ENCODE results near the gene C3.
"Not testable (repeated sequence)": the region's sequence is repeated elsewhere in the genome, so short reads cannot be mapped to it uniquely, and the experiment has no call there.

Gene C3

DNA sequence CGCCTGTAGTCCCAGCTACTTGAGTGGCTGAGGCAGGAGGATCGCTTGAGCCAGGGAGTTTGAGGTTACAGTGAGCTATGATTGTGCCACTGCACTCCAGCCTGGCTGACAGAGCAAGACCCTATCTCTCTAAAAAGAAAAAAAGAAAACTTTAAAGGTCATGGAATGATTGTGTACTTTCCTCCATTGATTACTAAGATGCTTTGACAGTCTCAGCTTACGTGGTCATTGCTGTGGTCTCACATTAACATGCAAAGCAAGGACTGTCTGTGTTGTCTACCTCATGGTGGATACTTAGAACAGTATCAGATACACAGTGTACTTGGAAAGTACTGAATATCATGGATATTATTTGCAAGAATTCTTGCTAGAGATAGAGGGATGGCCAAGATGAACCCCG, 36.5 kb downstream of the C3 start:
- Histone ChIP-seq H3K9ac (ENCODE audit: low read length in 5 of 5) (no peak overlapping the region), H3K4me3 (ENCODE audit: low read depth in 1 of 5, low read length in 5 of 5) (no peak overlapping the region), H3K27ac (ENCODE audit: low read depth, low read length) (no peak overlapping the region), H3K9me3 (ENCODE audit: control insufficient read depth in 5 of 5, low read length in 5 of 5) (peaks cover 0 to 6% (median 3%) of the 10 kb centered on the region in 5 donors), H3K4me1 (ENCODE audit: control insufficient read depth in 5 of 5, insufficient read depth in 5 of 5, low read length in 5 of 5) (no peaks in the 10 kb centered on the region), H3K27me3 (ENCODE audit: control insufficient read depth in 5 of 5, insufficient read depth in 4 of 5, low read length in 5 of 5) (no peaks in the 10 kb centered on the region), H3K36me3 (ENCODE audit: control insufficient read depth in 5 of 5, insufficient read depth in 5 of 5, low read length in 5 of 5) (peaks cover 22 to 71% (median 43%) of the 10 kb centered on the region in 5 donors)

DNA sequence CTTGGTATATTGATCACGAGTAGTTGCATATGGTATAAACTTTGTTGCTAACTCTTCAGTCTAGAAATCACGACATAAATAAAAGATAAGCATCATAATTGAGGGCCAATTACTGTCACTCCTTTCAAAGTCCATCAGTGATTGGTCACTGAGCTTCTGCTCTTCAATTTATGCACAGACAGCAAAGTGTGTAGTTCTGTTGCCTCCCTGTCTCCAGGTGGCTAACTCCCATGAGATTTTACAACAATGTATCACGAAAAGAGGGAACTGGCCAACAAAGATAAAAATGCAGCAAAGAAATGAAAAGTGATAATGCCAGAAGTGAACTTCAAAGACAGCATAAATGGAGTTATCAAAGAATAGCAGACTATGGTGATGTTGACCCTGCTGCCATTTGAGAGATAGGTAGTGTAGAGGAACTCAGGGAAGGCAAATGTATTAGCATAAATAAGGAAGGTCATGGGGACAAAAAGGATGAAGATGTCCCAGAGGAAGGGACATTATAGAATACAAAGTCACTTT, 37.8 kb downstream of the C3 start:
- Histone ChIP-seq H3K36me3 (ENCODE audit: control insufficient read depth in 5 of 5, insufficient read depth in 5 of 5, low read length in 5 of 5) (peaks cover 22 to 77% (median 53%) of the 10 kb centered on the region in 5 donors), H3K27me3 (ENCODE audit: control insufficient read depth in 5 of 5, insufficient read depth in 4 of 5, low read length in 5 of 5) (no peaks in the 10 kb centered on the region), H3K4me1 (ENCODE audit: control insufficient read depth in 5 of 5, insufficient read depth in 5 of 5, low read length in 5 of 5) (no peaks in the 10 kb centered on the region), H3K9me3 (ENCODE audit: control insufficient read depth in 5 of 5, low read length in 5 of 5) (peaks cover 0 to 6% (median 3%) of the 10 kb centered on the region in 5 donors), H3K27ac (ENCODE audit: low read depth, low read length) (no peak overlapping the region), H3K4me3 (ENCODE audit: low read depth in 1 of 5, low read length in 5 of 5) (no peak overlapping the region), H3K9ac (ENCODE audit: low read length in 5 of 5) (no peak overlapping the region)

DNA sequence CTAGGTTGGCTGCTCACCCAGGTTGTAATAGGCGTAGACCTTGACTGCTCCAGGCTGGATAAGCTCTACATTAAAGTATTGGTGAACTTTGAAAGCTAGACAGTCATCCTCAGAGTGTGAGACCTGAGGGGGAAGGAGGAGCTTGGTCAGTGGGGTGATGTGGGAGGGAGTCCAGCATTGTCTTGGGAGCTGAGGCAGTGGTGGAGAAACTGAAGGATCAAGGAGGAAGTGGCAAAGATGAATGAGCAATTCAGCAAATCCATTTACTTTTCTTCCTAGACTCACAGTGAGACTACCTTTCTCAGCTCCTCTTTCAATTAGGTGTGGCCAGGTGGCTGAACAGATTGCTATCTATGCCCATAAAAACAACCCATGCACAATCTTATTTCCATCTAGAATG, 40.3 kb downstream of the C3 start:
- H3K9ac ChIP-seq (ENCODE audit: low read length in 5 of 5), result no peak overlapping the region
- peaks cover 0 to 6% (median 3%) of the 10 kb centered on the region in 5 donors for H3K9me3 ChIP-seq (ENCODE audit: control insufficient read depth in 5 of 5, low read length in 5 of 5)
- no peak overlapping the region for H3K27ac ChIP-seq (ENCODE audit: low read depth, low read length)
- no peaks in the 10 kb centered on the region for H3K27me3 ChIP-seq (ENCODE audit: control insufficient read depth in 5 of 5, insufficient read depth in 4 of 5, low read length in 5 of 5)
- no peak overlapping the region for H3K4me3 ChIP-seq (ENCODE audit: low read depth in 1 of 5, low read length in 5 of 5)
- H3K4me1 ChIP-seq (ENCODE audit: control insufficient read depth in 5 of 5, insufficient read depth in 5 of 5, low read length in 5 of 5), result peaks cover 0 to 2% (median under 1%) of the 10 kb centered on the region in 5 donors
- peaks cover 16 to 66% (median 54%) of the 10 kb centered on the region in 5 donors for H3K36me3 ChIP-seq (ENCODE audit: control insufficient read depth in 5 of 5, insufficient read depth in 5 of 5, low read length in 5 of 5)

DNA sequence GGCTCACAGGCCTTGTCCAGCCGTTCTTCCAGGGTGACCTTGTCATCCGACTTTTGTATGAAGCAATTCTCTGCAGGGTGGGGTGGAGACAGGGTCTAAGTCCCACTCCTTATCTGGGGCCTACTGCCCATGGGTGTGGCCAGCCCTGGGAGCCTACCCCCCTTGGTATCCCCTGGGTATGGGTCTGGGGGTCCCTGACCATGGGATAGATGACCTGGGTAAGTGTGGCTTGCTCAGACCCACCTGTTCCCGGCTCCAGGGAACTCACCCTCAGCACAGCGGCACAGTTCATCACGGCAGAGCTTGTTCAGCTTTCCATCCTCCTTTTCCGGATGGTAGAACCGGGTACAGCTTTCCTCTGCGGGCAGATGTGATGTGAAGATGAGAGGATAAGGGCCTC, 41.3 kb downstream of the C3 start:
- no peak overlapping the region for H3K27ac ChIP-seq (ENCODE audit: low read depth, low read length)
- H3K4me3 ChIP-seq (ENCODE audit: low read depth in 1 of 5, low read length in 5 of 5), result no peak overlapping the region
- H3K9ac ChIP-seq (ENCODE audit: low read length in 5 of 5), result no peak overlapping the region
- H3K27me3 ChIP-seq (ENCODE audit: control insufficient read depth in 5 of 5, insufficient read depth in 4 of 5, low read length in 5 of 5), result no peaks in the 10 kb centered on the region
- H3K9me3 ChIP-seq (ENCODE audit: control insufficient read depth in 5 of 5, low read length in 5 of 5), result peaks cover 0 to 6% (median 3%) of the 10 kb centered on the region in 5 donors
- H3K36me3 ChIP-seq (ENCODE audit: control insufficient read depth in 5 of 5, insufficient read depth in 5 of 5, low read length in 5 of 5), result peaks cover 14 to 63% (median 44%) of the 10 kb centered on the region in 5 donors
- peaks cover 0 to 9% (median 8%) of the 10 kb centered on the region in 5 donors for H3K4me1 ChIP-seq (ENCODE audit: control insufficient read depth in 5 of 5, insufficient read depth in 5 of 5, low read length in 5 of 5)

DNA sequence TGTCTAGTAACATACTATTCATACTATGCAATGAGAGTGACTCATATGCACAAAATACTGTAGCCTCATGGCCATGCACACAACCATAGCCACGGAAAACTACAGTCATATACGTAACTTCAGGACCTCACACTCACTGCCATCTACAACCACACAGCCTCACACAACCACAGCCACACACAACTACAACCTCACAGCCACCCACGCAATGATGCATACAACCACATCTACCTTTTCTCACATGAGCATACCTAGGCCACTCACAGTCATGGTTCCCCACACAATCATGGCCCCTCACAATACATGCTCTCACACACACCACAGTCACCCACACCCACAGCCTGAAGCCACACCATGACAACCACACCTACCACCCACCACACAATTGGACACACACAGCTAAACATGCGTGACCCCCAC, 41.8 kb downstream of the C3 start:
- H3K27me3 ChIP-seq (ENCODE audit: control insufficient read depth in 5 of 5, insufficient read depth in 4 of 5, low read length in 5 of 5), result no peaks in the 10 kb centered on the region
- peaks cover 0 to 9% (median 8%) of the 10 kb centered on the region in 5 donors for H3K4me1 ChIP-seq (ENCODE audit: control insufficient read depth in 5 of 5, insufficient read depth in 5 of 5, low read length in 5 of 5)
- H3K36me3 ChIP-seq (ENCODE audit: control insufficient read depth in 5 of 5, insufficient read depth in 5 of 5, low read length in 5 of 5), result peaks cover 11 to 59% (median 42%) of the 10 kb centered on the region in 5 donors
- H3K9me3 ChIP-seq (ENCODE audit: control insufficient read depth in 5 of 5, low read length in 5 of 5), result peaks cover 0 to 6% (median 3%) of the 10 kb centered on the region in 5 donors
- H3K27ac ChIP-seq (ENCODE audit: low read depth, low read length), result no peak overlapping the region
- no peak overlapping the region for H3K4me3 ChIP-seq (ENCODE audit: low read depth in 1 of 5, low read length in 5 of 5)
- H3K9ac ChIP-seq (ENCODE audit: low read length in 5 of 5), result no peak overlapping the region

DNA sequence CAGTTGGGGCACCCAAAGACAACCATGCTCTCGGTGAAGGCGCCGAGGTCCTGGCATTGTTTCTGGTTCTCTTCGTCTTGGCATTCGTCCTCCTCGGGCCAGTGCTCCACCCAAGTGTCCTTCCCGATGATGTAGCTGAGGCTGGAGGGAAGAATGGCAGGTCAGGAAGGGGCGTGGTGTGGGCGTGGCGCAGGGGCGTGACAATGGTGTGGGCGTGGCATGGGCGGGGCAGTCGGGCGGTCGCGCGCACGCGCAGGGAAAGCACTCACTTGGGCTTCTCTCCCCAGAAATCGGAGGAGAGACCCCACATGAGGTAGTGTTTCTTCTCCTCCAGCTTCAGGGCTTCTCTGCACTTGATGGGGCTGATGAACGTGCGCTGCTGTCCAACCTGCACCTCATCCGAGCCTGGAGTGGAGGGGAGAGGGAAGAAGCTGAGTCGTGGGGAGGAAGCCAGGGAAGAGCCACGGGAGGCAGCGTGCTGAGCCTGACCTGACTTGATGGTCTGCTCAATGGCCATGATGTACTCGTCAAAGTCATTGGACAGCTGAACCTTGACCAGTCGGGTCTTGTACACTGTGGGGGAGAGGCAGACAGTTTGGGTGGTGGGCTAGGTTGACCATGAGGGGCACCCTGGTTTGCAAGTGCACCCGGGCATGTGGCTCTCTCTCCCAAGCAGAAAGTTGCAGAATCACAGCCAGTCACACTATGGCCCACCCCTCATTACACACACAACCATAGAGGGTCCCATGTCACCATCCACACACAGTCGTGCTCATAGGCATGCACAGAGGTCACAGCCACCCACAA, 42.4 kb downstream of the C3 start:
- Histone ChIP-seq H3K27ac (ENCODE audit: low read depth, low read length) (no peak overlapping the region), H3K4me3 (ENCODE audit: low read depth in 1 of 5, low read length in 5 of 5) (no peak overlapping the region), H3K27me3 (ENCODE audit: control insufficient read depth in 5 of 5, insufficient read depth in 4 of 5, low read length in 5 of 5) (no peaks in the 10 kb centered on the region), H3K36me3 (ENCODE audit: control insufficient read depth in 5 of 5, insufficient read depth in 5 of 5, low read length in 5 of 5) (peaks cover 11 to 59% (median 42%) of the 10 kb centered on the region in 5 donors), H3K9ac (ENCODE audit: low read length in 5 of 5) (no peak overlapping the region), H3K4me1 (ENCODE audit: control insufficient read depth in 5 of 5, insufficient read depth in 5 of 5, low read length in 5 of 5) (peaks cover 0 to 9% (median 8%) of the 10 kb centered on the region in 5 donors), H3K9me3 (ENCODE audit: control insufficient read depth in 5 of 5, low read length in 5 of 5) (peaks cover 0 to 6% (median 3%) of the 10 kb centered on the region in 5 donors)

DNA sequence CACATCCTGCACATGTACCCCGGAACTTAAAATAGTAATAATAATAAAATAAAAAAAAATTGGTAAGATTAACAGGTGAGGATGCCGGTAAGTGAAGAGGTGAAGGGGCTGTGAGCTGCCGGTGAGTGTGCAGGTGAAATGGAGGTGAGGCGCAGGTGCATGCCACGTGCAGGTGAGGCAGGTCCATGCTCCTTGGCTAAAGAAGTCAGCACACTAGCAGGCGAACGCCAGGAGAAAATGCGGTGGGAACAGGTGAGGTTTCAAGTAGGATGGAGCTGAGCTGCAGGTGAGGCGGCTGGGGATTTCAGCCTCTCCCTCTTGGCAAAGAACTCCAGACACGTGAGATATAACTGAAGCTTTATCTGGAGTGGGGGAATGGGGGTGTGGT, 43.0 kb downstream of the C3 start:
- Histone ChIP-seq H3K9me3 (ENCODE audit: control insufficient read depth in 5 of 5, low read length in 5 of 5) (peaks cover 0 to 6% (median 3%) of the 10 kb centered on the region in 5 donors), H3K9ac (ENCODE audit: low read length in 5 of 5) (no peak overlapping the region), H3K4me1 (ENCODE audit: control insufficient read depth in 5 of 5, insufficient read depth in 5 of 5, low read length in 5 of 5) (peaks cover 0 to 9% (median 8%) of the 10 kb centered on the region in 5 donors), H3K4me3 (ENCODE audit: low read depth in 1 of 5, low read length in 5 of 5) (no peak overlapping the region), H3K36me3 (ENCODE audit: control insufficient read depth in 5 of 5, insufficient read depth in 5 of 5, low read length in 5 of 5) (peaks cover 8 to 54% (median 38%) of the 10 kb centered on the region in 5 donors), H3K27ac (ENCODE audit: low read depth, low read length) (no peak overlapping the region), H3K27me3 (ENCODE audit: control insufficient read depth in 5 of 5, insufficient read depth in 4 of 5, low read length in 5 of 5) (no peaks in the 10 kb centered on the region)

DNA sequence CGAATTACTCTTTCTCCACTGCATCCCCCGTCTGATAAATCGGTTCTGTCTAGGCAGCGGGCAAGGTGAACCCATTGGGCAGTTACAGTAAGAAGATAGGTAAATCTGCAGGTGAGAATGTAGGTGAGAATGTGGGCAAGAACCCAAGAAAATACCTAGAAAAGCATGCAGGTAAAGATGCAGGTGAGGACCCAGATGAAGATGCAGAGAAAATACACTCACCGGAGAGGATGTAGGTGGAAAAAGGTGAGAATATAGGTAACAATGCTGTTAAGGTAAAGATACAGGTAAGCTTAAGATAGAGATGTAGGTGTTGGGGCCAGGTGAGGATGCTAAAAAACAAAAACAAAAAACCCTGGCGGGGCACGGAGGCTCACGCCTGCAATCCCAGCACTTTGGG, 44.2 kb downstream of the C3 start:
- no peaks in the 10 kb centered on the region for H3K27me3 ChIP-seq (ENCODE audit: control insufficient read depth in 5 of 5, insufficient read depth in 4 of 5, low read length in 5 of 5)
- H3K27ac ChIP-seq (ENCODE audit: low read depth, low read length), result no peak overlapping the region
- peaks cover 8 to 43% (median 30%) of the 10 kb centered on the region in 5 donors for H3K36me3 ChIP-seq (ENCODE audit: control insufficient read depth in 5 of 5, insufficient read depth in 5 of 5, low read length in 5 of 5)
- peaks cover 0 to 9% (median 8%) of the 10 kb centered on the region in 5 donors for H3K4me1 ChIP-seq (ENCODE audit: control insufficient read depth in 5 of 5, insufficient read depth in 5 of 5, low read length in 5 of 5)
- H3K9me3 ChIP-seq (ENCODE audit: control insufficient read depth in 5 of 5, low read length in 5 of 5), result peaks cover 0 to 6% (median 3%) of the 10 kb centered on the region in 5 donors
- no peak overlapping the region for H3K9ac ChIP-seq (ENCODE audit: low read length in 5 of 5)
- no peak overlapping the region for H3K4me3 ChIP-seq (ENCODE audit: low read depth in 1 of 5, low read length in 5 of 5)

DNA sequence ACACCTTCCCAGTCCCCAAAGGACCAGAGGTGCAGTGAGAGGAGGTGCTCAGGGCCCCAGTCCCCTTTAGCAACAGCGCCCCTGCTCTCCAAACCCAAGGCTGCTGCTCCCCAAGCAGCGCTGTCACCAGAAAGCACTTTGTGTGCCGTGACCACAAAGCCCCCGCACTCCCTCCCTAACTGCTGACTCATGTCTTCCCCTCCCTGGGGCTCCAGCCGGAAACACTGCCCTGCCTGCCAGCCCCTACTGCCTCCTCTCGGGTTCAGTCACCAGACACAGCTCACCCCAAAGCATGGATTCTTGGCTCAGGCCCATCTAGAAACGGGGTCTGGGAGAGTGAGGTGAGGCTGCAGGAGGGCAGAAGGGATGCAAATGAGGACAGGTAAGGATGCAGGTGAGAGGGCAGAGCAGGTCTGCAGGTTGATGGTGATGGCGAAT, 45.6 kb downstream of the C3 start:
- H3K4me3 ChIP-seq (ENCODE audit: low read depth in 1 of 5, low read length in 5 of 5), result peak overlapping the region in 1 of 5 donors; percentile 2
- H3K36me3 ChIP-seq (ENCODE audit: control insufficient read depth in 5 of 5, insufficient read depth in 5 of 5, low read length in 5 of 5), result peaks cover 3 to 35% (median 21%) of the 10 kb centered on the region in 5 donors
- H3K4me1 ChIP-seq (ENCODE audit: control insufficient read depth in 5 of 5, insufficient read depth in 5 of 5, low read length in 5 of 5), result peaks cover 0 to 9% (median 8%) of the 10 kb centered on the region in 5 donors
- peak overlapping the region in 1 of 5 donors; percentile 12 for H3K9ac ChIP-seq (ENCODE audit: low read length in 5 of 5)
- H3K27me3 ChIP-seq (ENCODE audit: control insufficient read depth in 5 of 5, insufficient read depth in 4 of 5, low read length in 5 of 5), result peaks cover 0 to 4% (median 0%) of the 10 kb centered on the region in 5 donors
- no peak overlapping the region for H3K27ac ChIP-seq (ENCODE audit: low read depth, low read length)
- H3K9me3 ChIP-seq (ENCODE audit: control insufficient read depth in 5 of 5, low read length in 5 of 5), result no peaks in the 10 kb centered on the region

DNA sequence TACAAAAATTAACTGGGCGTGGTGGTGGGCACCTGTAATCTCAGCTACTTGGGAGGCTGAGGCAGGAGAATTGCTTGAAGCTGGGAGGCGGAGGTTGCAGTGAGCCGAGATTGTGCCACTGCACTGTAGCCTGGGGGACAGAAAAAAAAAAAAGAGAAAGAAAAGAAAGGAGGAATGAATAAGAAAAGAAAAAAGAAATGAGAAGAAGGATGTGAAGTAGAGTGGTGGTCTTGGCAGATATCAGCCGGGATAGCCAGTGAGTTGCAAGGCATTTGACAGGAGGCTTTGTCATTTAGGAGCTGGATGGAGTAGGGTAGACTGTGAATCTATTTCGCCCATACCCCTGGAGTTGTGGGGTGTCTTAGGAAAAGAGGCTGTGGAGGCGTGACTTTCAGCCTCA, 46.0 kb downstream of the C3 start:
- Histone ChIP-seq H3K36me3 (ENCODE audit: control insufficient read depth in 5 of 5, insufficient read depth in 5 of 5, low read length in 5 of 5) (peaks cover 3 to 31% (median 21%) of the 10 kb centered on the region in 5 donors), H3K4me3 (ENCODE audit: low read depth in 1 of 5, low read length in 5 of 5) (peak overlapping the region in 1 of 5 donors; percentile 2)
- not testable (repeated sequence) for H3K4me1 ChIP-seq (ENCODE audit: control insufficient read depth in 5 of 5, insufficient read depth in 5 of 5, low read length in 5 of 5); H3K9ac ChIP-seq (ENCODE audit: low read length in 5 of 5); H3K9me3 ChIP-seq (ENCODE audit: control insufficient read depth in 5 of 5, low read length in 5 of 5); H3K27ac ChIP-seq (ENCODE audit: low read depth, low read length); H3K27me3 ChIP-seq (ENCODE audit: control insufficient read depth in 5 of 5, insufficient read depth in 4 of 5, low read length in 5 of 5)
